HG02798 (cell line): Measurements from ENCODE around the gene MRPL12.
A peak's percentile ranks its signal among the peaks of the same experiment; 100 is the strongest.
"Not testable (repeated sequence)": the region's sequence is repeated elsewhere in the genome, so short reads cannot be mapped to it uniquely, and the experiment has no call there.

Source experiments
- ATAC-seq: cut with Tn5 transposase; IDR thresholded peaks from one replicate; pipeline ENCODE4 v1.9.1; 2021; ENCODE audit warnings: mild to moderate bottlenecking; ENCODE audit not compliant: unreplicated experiment, poor library complexity

Gene MRPL12

GRCh38 chr17:81702934-81703746, at the start of gene MRPL12:
TSS of gene MRPL12 (plus strand) at chr17:81703367. CDS start at chr17:81703502, 135 bp downstream.
- ATAC-seq = peak; percentile 89

- no peak for ATAC-seq
These were observed 47.6 kb upstream of the MRPL12 start for GRCh38 chr17:81655378-81656117.

- no peak for ATAC-seq
These were observed 46.9 kb upstream of the MRPL12 start, which contains the start of gene PDE6G for GRCh38 chr17:81656118-81656743. TSS of gene PDE6G (minus strand) at chr17:81656542. CDS start at chr17:81653305, 3,237 bp downstream.

GRCh38 chr17:81656835-81657234, 46.3 kb upstream of the MRPL12 start:
- ATAC-seq = no peak

- ATAC-seq = no peak
These were observed 44.1 kb upstream of the MRPL12 start for GRCh38 chr17:81659038-81659437.

GRCh38 chr17:81660441-81660840, 42.7 kb upstream of the MRPL12 start:
- no peak for ATAC-seq

GRCh38 chr17:81662002-81662401, 41.2 kb upstream of the MRPL12 start:
- no peak for ATAC-seq

- no peak for ATAC-seq
These were observed 39.1 kb upstream of the MRPL12 start for GRCh38 chr17:81664051-81664470.

GRCh38 chr17:81665205-81666091, 37.7 kb upstream of the MRPL12 start:
- ATAC-seq = peak; percentile 15

GRCh38 chr17:81666092-81666341, 37.1 kb upstream of the MRPL12 start:
- ATAC-seq = no peak

GRCh38 chr17:81666342-81667191, 36.6 kb upstream of the MRPL12 start, which contains the start of the genes CCDC137 and OXLD1:
TSS of gene CCDC137 (plus strand) at chr17:81666737. CDS start at chr17:81666767, 30 bp downstream.
TSS of gene OXLD1 (minus strand) at chr17:81666605. CDS start at chr17:81666577, 28 bp downstream.
- ATAC-seq = peak; percentile 94

- no peak for ATAC-seq
These were observed 35.4 kb upstream of the MRPL12 start for GRCh38 chr17:81667754-81668153.

GRCh38 chr17:81672504-81672903, 30.7 kb upstream of the MRPL12 start:
- no peak for ATAC-seq

- ATAC-seq = no peak
These were observed 30.2 kb upstream of the MRPL12 start for GRCh38 chr17:81672954-81673353.

GRCh38 chr17:81673561-81674258, 29.5 kb upstream of the MRPL12 start:
- no peak for ATAC-seq

- ATAC-seq = not testable (repeated sequence)
These were observed 27.5 kb upstream of the MRPL12 start for GRCh38 chr17:81675515-81676221.

- ATAC-seq = no peak
These were observed 26.3 kb upstream of the MRPL12 start for GRCh38 chr17:81676906-81677305.

GRCh38 chr17:81680150-81680549, 23.0 kb upstream of the MRPL12 start:
- no peak for ATAC-seq
